Mesodermal cell (in vitro differentiated cells): ENCODE measurements around the gene IMPG1.

Source experiments
- H3K27ac ChIP-seq: 2 replicates; pipeline ENCODE4 v1.7.0; 2013; ENCODE audit warnings: mild to moderate bottlenecking, low read depth, low read length, moderate library complexity; ENCODE audit not compliant: severe bottlenecking
- H3K36me3 ChIP-seq: 2 replicates; pipeline ENCODE4 v1.7.1; 2013; ENCODE audit warnings: mild to moderate bottlenecking, low read length, moderate library complexity; ENCODE audit not compliant: control insufficient read depth, insufficient read depth
- H3K4me1 ChIP-seq: one replicate; pipeline ENCODE4 v1.7.1; 2013; ENCODE audit warnings: mild to moderate bottlenecking, low read length; ENCODE audit not compliant: insufficient read depth, control insufficient read depth, poor library complexity, severe bottlenecking
- H3K4me3 ChIP-seq: 2 replicates; pipeline ENCODE4 v1.7.0; 2013; ENCODE audit warnings: low read length, control low read depth, mild to moderate bottlenecking; ENCODE audit not compliant: insufficient read depth, poor library complexity, severe bottlenecking; ENCODE audit errors: extremely low read depth
- H3K9me3 ChIP-seq: 2 replicates; pipeline ENCODE4 v1.7.1; 2013; ENCODE audit warnings: mild to moderate bottlenecking, low read length, moderate library complexity; ENCODE audit not compliant: control insufficient read depth
- WGBS, 2 experiments: methylation state at CpG; one replicate each; pipeline ENCODE4 v1.1.5; 2013; ENCODE audit warnings: missing lambda C conversion rate in 2 of 2; ENCODE audit not compliant: insufficient coverage in 2 of 2; 5-methylcytosine and 5-hydroxymethylcytosine counted together

IMPG1 gene

DNA sequence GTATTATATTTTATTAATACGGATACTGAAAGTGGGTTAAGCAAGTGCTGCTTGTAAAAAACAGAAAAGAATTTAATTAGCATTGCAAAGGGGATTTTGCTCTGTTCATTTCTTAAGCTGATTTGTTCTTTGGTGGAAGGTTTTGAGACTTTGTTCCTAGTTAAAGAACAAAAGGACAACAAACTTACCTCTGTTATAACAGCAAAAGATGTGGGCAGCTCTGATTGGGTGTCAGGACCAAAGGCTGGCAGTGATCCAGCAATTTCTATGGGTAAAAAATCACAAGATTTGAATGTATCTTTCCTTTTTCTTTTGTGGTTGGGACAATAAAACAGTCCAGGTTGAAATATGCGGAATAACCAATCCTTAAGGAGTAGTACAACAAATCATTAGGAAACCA is 68.8 kb downstream of the IMPG1 start:
- Histone ChIP-seq H3K9me3 (no peaks in the 10 kb centered on the region), H3K4me3 (no peak overlapping the region), H3K27ac (no peak overlapping the region), H3K4me1 (no peaks in the 10 kb centered on the region), H3K36me3 (no peaks in the 10 kb centered on the region)
- WGBS, 2 experiments: 100% methylated on average over 1 of the region's 2 CpGs; no CpG with 5 or more reads in 1 of the 2 experiments

DNA sequence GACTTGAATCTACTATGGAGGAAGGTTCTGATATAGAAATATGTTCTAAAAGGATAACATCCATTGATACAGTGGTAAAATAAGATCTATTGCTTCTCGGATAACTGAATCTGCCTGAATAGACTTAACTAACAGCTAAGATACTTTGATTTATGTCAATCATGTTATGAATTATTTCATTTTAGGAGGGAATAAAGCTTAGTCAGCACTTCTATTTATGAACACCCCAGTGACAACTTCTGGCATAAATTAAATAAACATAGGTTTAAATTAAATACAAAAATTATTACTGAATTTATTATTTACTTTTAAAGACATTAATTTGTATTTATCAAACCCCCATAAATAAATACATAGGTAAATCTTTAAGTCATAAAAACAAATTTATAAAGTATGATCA is 69.3 kb downstream of the IMPG1 start:
- Histone ChIP-seq H3K27ac (no peak overlapping the region), H3K4me3 (no peak overlapping the region), H3K4me1 (no peaks in the 10 kb centered on the region), H3K9me3 (no peaks in the 10 kb centered on the region), H3K36me3 (no peaks in the 10 kb centered on the region)
- no CpG with 5 or more reads among the region's 1 CpG for WGBS, 2 experiments

DNA sequence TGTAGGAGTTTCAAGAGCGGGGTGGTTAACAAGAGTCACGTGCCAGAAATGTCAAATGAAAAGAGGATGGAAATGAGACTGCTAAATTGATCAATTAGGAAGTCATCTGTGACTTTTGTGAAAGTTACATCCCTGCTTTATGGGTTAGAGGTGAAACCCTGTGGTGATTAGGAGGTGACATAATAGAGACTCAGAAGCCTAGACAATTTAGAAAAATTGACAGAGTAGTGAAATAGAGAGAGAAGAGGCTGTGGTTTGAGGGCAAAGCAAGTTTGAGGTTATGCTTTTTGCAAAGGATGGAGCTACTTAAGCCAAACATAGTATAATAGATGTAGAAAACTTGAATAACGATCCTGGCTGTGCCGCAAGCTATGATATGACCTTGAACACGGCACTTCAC is 71.8 kb downstream of the IMPG1 start:
- no peaks in the 10 kb centered on the region for H3K4me1 ChIP-seq
- H3K27ac ChIP-seq: no peak overlapping the region
- no peak overlapping the region for H3K4me3 ChIP-seq
- no peaks in the 10 kb centered on the region for H3K9me3 ChIP-seq
- WGBS, 2 experiments: 92% methylated on average over 2 to 4 of the region's 5 CpGs
- no peaks in the 10 kb centered on the region for H3K36me3 ChIP-seq

DNA sequence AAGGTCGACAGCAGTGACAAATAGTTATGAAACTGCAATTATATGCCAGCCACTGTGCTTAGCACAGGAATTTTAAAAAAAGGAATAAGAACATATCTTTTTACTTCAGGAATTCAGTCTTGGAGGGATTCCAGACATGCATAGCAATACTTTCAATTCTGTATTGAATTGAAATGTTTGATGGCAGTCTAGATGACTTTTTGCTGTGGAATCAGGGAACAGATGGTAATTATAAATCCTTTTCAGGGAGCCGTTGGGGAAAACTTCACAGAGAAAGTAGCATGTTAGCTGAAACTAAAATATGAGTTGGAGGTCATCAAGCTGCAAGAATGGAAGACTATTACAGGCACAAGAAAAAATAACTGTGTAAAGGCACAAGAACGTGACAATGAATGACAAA is 74.8 kb downstream of the IMPG1 start:
- Histone ChIP-seq H3K4me3 (no peak overlapping the region), H3K4me1 (no peaks in the 10 kb centered on the region), H3K27ac (no peak overlapping the region), H3K9me3 (no peaks in the 10 kb centered on the region), H3K36me3 (no peaks in the 10 kb centered on the region)
- 81 to 95% methylated on average over 2 to 3 of the region's 3 CpGs for WGBS, 2 experiments

DNA sequence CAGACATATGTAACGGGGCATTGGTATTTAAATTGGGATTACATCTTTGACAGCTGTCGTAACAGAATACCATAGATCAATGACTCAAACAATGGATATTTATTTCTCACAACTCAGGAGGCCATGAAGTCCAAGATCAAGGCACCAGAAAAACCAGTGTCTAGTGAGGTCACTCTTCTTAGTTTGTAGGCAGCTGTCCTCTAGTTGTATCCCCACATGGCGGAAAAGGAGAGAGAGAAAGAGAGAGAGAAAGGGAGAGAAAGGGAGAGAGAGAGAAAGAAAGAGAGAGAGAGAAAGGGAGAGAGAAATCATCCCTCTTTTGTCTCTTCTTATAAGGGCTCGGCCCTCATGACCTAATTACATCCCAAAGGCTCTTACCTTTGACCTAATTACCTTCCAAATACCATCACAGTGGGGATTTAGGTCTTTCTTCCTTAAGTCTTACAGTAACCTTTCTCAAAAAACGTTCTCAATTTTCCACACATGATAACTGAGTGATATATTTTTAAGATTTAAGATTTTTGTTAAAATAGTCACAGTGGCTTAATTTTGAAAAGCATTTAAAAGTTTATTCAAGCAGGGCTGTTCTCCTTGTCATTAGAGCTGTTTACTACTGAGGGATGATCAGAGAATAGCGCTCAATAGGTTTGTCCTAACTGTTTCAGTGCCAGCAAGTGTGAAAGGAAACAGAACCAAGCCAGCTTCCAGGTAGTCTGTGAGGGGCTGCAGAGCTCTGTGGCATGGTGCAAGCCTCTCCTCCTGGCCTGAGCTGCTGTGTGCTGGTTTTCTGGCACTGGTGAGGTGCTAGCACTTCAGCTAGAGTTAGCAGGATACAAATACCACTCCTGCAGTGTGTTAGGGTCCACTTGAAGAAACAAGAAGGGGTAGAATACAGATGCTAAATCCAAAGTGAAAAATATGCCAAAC is 79.0 kb downstream of the IMPG1 start:
- 45 to 73% methylated on average over 2 to 3 of the region's 6 CpGs for WGBS, 2 experiments
- Histone ChIP-seq H3K9me3 (no peaks in the 10 kb centered on the region), H3K4me3 (no peak overlapping the region), H3K27ac (no peak overlapping the region), H3K36me3 (no peaks in the 10 kb centered on the region), H3K4me1 (no peaks in the 10 kb centered on the region)

DNA sequence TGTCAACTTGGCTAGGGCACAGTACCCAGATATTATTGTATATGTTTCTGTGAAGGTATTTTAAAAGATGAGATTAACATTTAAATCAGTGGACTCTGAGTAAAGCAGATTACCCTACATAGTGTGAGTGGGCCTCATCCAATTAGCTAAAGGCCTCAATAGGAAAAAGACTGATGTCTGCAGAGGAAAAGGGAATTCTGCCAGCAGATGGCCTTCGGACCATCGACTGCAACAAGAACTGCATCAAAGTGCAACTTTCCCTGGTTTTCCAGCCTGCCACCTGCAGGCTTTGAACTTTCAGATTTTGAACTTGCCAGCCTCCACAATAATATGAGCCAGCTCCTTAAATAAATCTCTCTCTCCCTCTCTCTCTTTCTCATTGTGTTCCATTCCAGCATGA is 80.5 kb downstream of the IMPG1 start:
- Histone ChIP-seq H3K4me1 (no peaks in the 10 kb centered on the region), H3K36me3 (no peaks in the 10 kb centered on the region), H3K9me3 (no peaks in the 10 kb centered on the region), H3K4me3 (no peak overlapping the region), H3K27ac (no peak overlapping the region)
- 57 to 80% methylated on average over 2 of the region's 2 CpGs for WGBS, 2 experiments

DNA sequence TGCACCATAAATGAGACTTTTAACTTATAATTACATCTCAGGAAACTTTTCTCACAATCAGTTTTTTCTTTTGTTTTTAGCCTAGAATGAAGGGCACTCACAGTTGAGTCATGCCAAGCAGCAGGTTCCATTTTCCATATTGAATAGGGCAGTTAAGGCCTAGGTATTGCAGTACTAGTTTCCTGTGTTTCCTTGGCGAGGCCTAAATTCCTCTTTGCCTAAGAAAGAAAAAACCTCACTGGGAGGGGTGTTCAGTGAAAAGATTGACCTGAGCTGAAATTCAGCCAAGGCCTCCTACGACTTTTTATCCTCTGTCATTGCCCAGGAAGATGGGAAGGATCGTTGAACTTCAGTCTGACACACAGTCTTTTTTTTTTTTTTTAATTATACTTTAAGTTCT is 85.5 kb downstream of the IMPG1 start:
- H3K4me1 ChIP-seq: no peaks in the 10 kb centered on the region
- WGBS, 2 experiments: 67 to 71% methylated on average over 1 to 2 of the region's 3 CpGs
- H3K9me3 ChIP-seq: no peaks in the 10 kb centered on the region
- no peaks in the 10 kb centered on the region for H3K36me3 ChIP-seq
- H3K4me3 ChIP-seq: no peak overlapping the region
- H3K27ac ChIP-seq: no peak overlapping the region

DNA sequence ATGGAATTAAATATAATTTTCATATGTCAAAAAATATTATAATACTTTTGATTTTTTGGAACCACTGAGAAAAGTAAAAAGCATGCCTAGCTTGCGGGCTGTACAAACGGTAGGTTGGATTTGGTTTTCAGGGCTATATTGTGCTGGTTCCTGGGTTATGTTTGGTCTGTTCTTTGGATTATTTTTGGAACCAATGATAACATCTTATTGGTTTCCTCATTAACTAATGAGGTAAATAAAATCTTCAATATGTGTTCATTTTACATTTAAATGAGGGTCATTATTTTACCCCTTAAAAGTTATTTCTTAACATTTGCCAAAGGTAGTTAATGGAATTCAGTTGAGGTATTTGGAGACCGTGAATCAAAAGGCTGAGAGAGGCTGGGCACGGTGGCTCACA is 96.6 kb downstream of the IMPG1 start:
- 67 to 94% methylated on average over 2 to 4 of the region's 4 CpGs for WGBS, 2 experiments

DNA sequence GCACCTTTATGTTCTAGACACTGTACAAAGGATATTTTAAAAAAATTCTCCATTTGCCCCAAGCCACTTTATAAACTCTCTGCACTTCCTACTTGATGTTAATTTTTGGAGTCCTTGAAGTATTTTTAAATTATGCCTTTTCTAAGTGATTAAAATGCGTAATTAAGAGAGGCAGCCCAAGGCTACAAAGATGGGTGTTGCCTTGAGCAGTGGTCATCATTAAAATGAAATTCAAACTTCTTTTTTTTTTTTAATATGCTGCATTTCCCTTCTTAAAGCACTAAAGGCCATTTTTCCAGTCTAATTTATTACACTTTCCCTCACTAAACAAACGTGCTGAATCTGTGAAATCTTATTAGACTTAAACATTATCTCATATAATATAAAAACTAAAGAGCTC is 102.4 kb downstream of the IMPG1 start:
- no peaks in the 10 kb centered on the region for H3K9me3 ChIP-seq
- 85% methylated on average over 2 of the region's 2 CpGs; no CpG with 5 or more reads in 1 of the 2 experiments for WGBS, 2 experiments
- no peak overlapping the region for H3K4me3 ChIP-seq
- no peak overlapping the region for H3K27ac ChIP-seq
- H3K36me3 ChIP-seq: no peaks in the 10 kb centered on the region
- no peaks in the 10 kb centered on the region for H3K4me1 ChIP-seq

More for the DNA sequence above, 96.6 kb downstream of the IMPG1 start:
- Histone ChIP-seq H3K36me3 (no peaks in the 10 kb centered on the region), H3K4me3 (no peak overlapping the region), H3K9me3 (no peaks in the 10 kb centered on the region), H3K27ac (no peak overlapping the region), H3K4me1 (no peaks in the 10 kb centered on the region)

DNA sequence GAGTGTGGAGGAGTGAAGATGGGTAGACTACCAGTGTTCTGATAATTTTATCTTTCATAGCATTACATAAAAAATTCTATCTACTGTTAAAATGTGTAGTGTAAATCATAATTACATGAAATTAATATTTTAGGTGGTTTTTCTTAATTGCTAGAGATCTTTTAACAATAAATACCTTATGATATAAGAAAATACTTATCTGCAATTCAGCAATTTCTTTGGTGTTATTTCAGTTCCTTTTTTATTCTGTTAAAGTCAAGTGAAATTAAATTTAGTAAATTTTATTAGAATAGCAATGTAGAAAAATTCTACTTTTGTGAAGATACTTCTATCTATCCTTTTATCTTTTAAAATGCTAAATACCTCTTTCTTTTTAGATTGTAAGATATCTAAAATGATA is 104.3 kb downstream of the IMPG1 start:
- Histone ChIP-seq H3K27ac (no peak overlapping the region), H3K36me3 (no peaks in the 10 kb centered on the region), H3K9me3 (no peaks in the 10 kb centered on the region), H3K4me1 (no peaks in the 10 kb centered on the region), H3K4me3 (no peak overlapping the region)

DNA sequence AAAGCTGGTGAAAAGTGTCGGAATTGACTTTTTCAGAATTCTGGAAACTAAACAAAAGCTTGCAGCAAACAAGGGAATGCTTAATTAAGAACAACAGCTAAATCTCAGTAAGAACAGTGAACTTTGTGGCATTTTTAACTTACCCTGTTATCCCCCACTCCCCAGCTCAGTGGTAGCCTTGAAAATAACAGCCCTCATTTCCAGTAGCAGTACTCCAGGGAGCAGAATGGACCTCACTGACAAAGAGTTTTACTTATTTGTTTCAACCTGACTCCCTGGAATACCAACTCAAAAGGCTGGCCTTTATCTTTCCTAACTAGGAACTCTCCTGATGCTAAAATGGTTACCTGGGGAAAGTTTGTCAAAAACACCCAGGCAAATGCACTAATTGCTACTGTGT is 108.9 kb downstream of the IMPG1 start:
- WGBS, 2 experiments: 86 to 100% methylated on average over 1 of the region's 1 CpG
- H3K27ac ChIP-seq: no peak overlapping the region
- peaks cover 4% of the 10 kb centered on the region for H3K9me3 ChIP-seq
- H3K36me3 ChIP-seq: no peaks in the 10 kb centered on the region
- no peaks in the 10 kb centered on the region for H3K4me1 ChIP-seq
- H3K4me3 ChIP-seq: no peak overlapping the region
